Mucosa of gallbladder (tissue), 1 donor: ENCODE measurements around the gene ARMC5. TPM values are rescaled to one million over a fixed set of nuclear protein-coding genes. Genes with fewer than 3 reads are reported as not detected.

Experiments
- DNase-seq: peaks from one replicate; pipeline ENCODE4 v3.0.0-alpha.2; 2020; ENCODE audit warnings: low spot score
- total RNA-seq: library from RNA; stranded (reverse); gene quantifications from one replicate; pipeline ENCODE4 v1.2.1, GENCODE V29; 2021
- donor health status: DM: no; HTN: no; CAD: no.

Gene ARMC5
- total RNA-seq, 1 donor from 2014 or later: 14.6 TPM

DNA sequence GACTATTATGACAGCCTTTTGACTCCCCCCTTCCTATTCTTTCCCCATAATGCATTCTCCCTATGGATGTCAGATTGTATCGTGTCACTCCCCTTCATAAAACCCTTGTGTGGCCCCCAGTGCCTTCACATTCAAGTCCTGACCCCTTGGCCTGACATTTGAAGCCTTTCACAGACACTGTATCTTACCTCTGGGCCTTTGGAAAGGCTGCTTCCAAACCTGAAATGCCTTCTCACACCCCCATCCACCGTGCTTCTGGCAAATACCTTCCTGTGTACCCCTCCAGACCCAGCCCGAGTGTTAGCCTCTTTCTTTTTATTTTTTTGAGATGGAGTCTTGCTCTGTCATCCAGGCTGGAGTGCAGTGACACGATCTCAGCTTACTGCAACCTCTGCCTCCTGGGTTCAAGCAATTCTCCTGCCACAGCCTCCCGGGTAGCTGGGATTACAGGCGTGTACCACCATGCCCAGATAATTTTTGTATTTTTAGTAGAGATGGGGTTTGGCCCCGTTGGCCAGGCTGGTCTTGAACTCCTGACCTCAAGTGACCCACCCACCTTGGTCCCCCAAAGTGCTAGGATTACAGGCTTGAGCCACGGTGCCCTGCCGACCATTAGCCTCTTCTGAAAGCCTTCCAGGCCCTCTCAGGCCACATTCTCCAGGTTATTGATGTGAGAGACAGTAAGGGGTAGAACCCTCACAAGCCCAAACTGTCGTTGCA, 2.1 kb downstream of the ARMC5 start:
- DNase-seq: no peak

DNA sequence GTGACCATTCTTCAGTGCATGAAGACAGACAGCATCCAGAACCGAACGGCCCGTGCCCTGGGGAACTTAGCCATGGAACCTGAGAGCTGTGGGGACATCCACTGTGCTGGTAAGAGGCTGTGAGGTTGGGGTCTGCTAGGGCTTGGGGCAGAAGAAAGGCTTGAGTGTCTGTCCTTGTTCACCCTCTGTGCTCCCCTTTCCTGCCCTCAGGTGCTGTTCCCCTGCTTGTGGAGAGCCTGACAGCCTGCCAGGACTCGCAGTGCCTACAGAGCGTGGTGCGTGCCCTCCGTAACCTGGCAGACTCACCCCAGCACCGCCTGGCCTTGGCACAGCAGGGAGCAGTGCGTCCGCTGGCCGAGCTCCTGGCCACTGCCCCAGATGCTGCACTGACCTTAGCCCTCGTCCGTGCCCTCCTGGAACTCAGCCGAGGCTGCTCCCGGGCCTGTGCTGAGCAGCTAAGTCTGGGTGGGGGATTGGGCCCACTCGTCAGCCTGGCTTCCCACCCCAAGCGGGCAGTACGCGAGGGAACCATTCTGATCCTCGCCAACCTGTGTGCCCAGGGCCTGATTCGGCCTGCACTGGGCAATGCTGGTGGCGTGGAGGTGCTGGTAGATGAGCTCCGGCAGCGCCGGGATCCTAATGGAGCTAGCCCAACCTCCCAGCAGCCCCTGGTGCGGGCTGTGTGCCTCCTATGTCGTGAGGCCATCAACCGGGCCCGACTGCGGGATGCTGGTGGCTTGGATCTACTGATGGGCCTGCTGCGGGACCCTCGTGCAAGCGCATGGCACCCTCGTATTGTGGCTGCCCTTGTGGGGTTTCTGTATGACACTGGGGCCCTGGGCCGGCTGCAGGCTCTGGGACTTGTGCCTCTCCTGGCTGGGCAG, 2.9 kb downstream of the ARMC5 start:
- no peak for DNase-seq

- DNase-seq: no peak
Observed at GRCh38 chr16:31464348-31464769, 5.1 kb downstream of the ARMC5 start.

GRCh38 chr16:31464781-31465260, 5.5 kb downstream of the ARMC5 start:
- no peak for DNase-seq

DNA sequence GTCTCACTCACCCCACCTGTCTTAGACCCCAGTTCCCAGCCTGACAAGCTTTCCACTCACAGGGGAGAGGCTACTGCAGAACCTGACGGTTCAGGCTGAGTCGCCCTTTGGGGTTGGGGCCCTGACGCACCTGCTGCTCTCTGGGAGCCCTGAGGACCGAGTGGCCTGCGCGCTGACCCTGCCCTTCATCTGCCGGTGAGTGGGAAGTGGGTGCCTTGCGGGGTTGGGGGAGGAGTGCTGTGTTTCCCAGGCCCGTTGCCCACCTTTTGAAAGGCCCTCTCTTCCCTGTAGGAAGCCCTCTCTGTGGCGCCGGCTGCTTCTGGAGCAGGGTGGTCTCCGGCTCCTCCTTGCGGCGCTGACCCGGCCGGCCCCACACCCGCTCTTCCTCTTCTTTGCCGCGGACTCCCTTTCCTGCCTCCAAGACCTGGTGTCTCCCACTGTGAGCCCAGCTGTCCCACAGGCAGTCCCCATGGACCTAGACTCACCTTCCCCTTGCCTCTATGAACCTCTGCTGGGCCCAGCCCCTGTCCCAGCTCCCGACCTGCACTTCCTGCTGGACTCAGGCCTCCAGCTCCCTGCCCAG, 6.6 kb downstream of the ARMC5 start:
- no peak for DNase-seq

GRCh38 chr16:31466381-31466841, 7.1 kb downstream of the ARMC5 start:
- DNase-seq: no peak

- DNase-seq: no peak
Observed at GRCh38 chr16:31467151-31467773, 8.0 kb downstream of the ARMC5 start.

- no peak for DNase-seq
Observed at GRCh38 chr16:31467858-31468257, 8.6 kb downstream of the ARMC5 start.

- DNase-seq: no peak
Observed at GRCh38 chr16:31470615-31471014, 11.3 kb downstream of the ARMC5 start.

DNA sequence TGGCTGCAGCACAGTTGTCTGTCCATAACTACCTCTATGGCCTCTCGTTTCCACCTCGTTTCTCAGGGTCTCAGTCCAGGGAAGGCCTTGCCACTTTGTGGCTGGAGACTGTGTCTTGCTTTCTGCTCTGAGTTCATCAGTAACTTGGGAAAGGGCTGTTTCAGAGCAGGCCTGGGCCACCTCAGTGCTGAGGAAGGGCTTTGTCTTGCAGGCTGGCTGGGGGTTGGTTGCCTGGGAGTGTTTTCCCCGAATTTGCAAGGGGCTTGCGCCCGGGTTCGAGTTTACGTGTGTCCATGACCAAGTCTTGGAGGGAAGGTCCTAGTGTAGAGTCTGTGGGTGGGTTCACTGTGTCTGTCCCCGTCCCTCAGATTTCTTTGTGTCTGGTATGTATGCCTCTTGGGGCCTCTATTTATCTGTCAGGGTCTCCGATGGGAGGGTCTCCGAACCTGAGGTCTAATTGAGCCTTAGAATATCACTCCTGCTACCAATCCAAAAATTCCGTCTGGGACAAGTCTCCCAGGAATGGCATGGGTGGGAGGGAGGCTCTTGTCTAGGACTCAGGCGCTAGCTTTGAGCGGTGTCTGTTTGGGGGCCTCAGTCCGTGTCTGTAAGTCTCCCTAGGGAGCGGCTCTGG, 12.1 kb downstream of the ARMC5 start:
- DNase-seq: no peak

- peak; percentile 62 for DNase-seq
Observed at GRCh38 chr16:31471875-31472708, 12.8 kb downstream of the ARMC5 start, which contains the start of gene TGFB1I1. TSS of gene TGFB1I1 (plus strand) at chr16:31472152. CDS start at chr16:31472189, 37 bp downstream.

DNA sequence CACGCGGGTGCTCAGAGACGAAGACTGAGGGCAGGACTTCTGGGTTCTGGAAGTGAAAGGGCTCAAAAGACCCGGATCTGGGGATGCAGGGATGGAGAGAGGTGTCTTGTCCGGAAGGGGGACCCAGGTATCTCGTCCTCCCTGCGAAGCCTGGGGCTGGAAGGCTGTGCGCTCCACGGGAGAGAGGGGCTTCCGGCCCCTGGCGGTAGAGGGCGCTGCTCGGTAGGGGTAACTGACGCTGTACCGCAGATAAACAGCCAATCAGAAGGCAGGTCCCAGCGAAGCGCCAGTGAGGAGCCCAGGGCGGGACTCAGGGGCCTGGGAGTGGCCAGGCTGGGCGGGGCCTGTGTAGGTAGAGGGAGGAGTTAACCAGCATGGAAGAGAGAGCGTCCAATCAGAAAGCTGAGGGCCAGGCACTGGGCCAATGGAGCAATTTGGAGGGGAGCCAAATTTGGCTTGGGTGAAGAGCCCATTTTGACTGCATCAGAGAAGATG, 13.5 kb downstream of the ARMC5 start:
- DNase-seq: peak; percentile 83

DNA sequence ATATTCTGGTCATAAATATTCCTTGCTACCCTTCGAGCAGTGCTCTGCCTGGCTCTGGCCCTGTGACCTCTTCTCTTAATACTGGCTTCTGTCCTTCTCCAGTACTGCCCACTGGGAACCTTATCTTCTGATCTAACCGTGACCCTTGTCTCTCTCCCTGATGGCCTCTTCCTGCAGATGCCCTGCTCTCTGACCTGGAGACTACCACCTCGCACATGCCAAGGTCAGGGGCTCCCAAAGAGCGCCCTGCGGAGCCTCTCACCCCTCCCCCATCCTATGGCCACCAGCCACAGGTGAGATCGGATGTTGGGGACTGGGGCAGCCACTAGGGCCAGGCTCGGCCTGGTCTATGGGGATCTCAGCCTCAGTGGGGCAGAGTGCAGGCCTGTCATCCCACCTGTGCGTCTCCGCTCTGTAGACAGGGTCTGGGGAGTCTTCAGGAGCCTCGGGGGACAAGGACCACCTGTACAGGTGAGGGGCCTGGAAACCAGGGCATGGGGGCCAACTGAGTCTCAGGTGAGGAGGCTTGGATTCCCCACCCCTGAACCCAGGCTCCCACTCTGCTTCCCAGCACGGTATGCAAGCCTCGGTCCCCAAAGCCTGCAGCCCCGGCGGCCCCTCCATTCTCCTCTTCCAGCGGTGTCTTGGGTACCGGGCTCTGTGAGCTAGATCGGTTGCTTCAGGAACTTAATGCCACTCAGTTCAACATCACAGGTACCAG, 14.1 kb downstream of the ARMC5 start:
- DNase-seq: no peak

GRCh38 chr16:31474173-31474714, 14.9 kb downstream of the ARMC5 start:
- no peak for DNase-seq

GRCh38 chr16:31474773-31475738, 15.8 kb downstream of the ARMC5 start:
- no peak for DNase-seq

DNA sequence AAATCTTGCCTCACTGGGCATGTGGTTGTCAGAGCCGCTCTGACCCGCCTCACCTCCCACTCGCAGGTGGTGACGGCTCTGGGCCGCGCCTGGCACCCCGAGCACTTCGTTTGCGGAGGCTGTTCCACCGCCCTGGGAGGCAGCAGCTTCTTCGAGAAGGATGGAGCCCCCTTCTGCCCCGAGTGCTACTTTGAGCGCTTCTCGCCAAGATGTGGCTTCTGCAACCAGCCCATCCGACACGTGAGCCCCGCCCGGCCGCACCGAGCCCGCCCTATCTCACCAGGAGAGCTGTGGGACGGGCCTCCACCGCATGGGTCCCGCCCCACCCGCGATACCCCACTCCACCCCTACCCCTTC, 16.6 kb downstream of the ARMC5 start:
- no peak for DNase-seq

- peak; percentile 72 for DNase-seq
Observed at GRCh38 chr16:31476303-31477219, 17.3 kb downstream of the ARMC5 start.
